ENCODE results near the gene GFOD2. TPM values are rescaled to one million over a fixed set of nuclear protein-coding genes. Genes with fewer than 3 reads are reported as not detected.

The GFOD2 gene
- total RNA-seq, 1 donor from 2014 or later = 32.4 TPM

GRCh38 chr16:67665598-67665997 is 53.5 kb downstream of the GFOD2 start:
- H3K36me3 Mint-ChIP-seq (ENCODE audit: low read depth, unreplicated experiment) = peaks cover 6% of the 10 kb centered on the region
- TF ChIP-seq, protein P1, sequence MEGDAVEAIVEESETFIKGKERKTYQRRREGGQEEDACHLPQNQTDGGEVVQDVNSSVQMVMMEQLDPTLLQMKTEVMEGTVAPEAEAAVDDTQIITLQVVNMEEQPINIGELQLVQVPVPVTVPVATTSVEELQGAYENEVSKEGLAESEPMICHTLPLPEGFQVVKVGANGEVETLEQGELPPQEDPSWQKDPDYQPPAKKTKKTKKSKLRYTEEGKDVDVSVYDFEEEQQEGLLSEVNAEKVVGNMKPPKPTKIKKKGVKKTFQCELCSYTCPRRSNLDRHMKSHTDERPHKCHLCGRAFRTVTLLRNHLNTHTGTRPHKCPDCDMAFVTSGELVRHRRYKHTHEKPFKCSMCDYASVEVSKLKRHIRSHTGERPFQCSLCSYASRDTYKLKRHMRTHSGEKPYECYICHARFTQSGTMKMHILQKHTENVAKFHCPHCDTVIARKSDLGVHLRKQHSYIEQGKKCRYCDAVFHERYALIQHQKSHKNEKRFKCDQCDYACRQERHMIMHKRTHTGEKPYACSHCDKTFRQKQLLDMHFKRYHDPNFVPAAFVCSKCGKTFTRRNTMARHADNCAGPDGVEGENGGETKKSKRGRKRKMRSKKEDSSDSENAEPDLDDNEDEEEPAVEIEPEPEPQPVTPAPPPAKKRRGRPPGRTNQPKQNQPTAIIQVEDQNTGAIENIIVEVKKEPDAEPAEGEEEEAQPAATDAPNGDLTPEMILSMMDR (IDR thresholded peaks at IDR 0.05; ENCODE audit: insufficient read depth, low read depth, low read length) = no peak
- no peak for TF ChIP-seq EZH2 (IDR thresholded peaks at IDR 0.05; ENCODE audit: insufficient read depth, low read length)
- no peak for DNase-seq (ENCODE audit: low read depth)
- Histone ChIP-seq H4K20me1 (ENCODE audit: insufficient read depth, low read length) (peaks cover 7% of the 10 kb centered on the region), H3K9me3 (ENCODE audit: insufficient read depth, low read depth, low read length) (no peaks in the 10 kb centered on the region), H3K27me3 (ENCODE audit: insufficient read depth, low read length) (no peaks in the 10 kb centered on the region), H3K4me1 (ENCODE audit: insufficient read depth, low read length) (peaks cover 22% of the 10 kb centered on the region), H3K9ac (ENCODE audit: low read length) (peak overlapping the region; percentile 66), H3K4me3 (ENCODE audit: insufficient read depth, low read depth, low read length) (no peak overlapping the region), H3K27ac (ENCODE audit: low read depth, low read length) (no peak overlapping the region), H3K79me2 (ENCODE audit: insufficient read depth, low read length) (no peaks in the 10 kb centered on the region), H3K36me3 (ENCODE audit: insufficient read depth, low read length) (no peaks in the 10 kb centered on the region), H2AFZ (ENCODE audit: low read depth, low read length) (peak overlapping the region; percentile 84), H3K4me2 (ENCODE audit: low read length) (peak overlapping the region; percentile 85)
- H3K4me3 Mint-ChIP-seq (ENCODE audit: unreplicated experiment) = peak overlapping the region; percentile 76
- FAIRE-seq = no peak
- peaks cover 4% of the 10 kb centered on the region for H3K4me1 Mint-ChIP-seq (ENCODE audit: low read depth, unreplicated experiment)
- no peak overlapping the region for H3K27ac Mint-ChIP-seq (ENCODE audit: unreplicated experiment)
- peaks cover 6% of the 10 kb centered on the region for H3K27me3 Mint-ChIP-seq (ENCODE audit: low read depth, unreplicated experiment)
- H3K9me3 Mint-ChIP-seq (ENCODE audit: unreplicated experiment) = no peaks in the 10 kb centered on the region

DNA sequence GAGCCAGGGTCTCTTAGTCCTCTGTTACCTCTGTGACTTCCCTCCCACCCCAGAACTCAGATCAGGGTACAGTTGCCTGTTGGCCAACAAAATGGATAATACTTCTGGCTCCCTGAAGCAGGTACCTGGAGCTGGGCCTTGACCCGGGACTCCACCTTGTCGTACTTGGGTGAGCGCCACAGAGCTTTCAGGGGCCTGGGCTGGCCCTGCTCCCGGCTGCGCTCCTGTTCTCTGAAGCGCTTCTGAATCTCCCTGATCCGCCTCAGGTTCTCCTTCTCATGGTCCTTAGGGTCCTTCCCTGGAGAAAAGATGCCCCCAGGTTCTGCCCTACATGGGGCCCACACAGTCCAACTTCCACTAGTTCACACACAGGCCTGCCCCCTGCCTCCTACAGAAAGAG is 54.2 kb downstream of the GFOD2 start:
- no peak overlapping the region for H3K4me3 ChIP-seq (ENCODE audit: insufficient read depth, low read depth, low read length)
- no peak overlapping the region for H2AFZ ChIP-seq (ENCODE audit: low read depth, low read length)
- H3K9me3 Mint-ChIP-seq (ENCODE audit: unreplicated experiment) = no peaks in the 10 kb centered on the region
- H3K36me3 Mint-ChIP-seq (ENCODE audit: low read depth, unreplicated experiment) = peaks cover 6% of the 10 kb centered on the region
- peaks cover 22% of the 10 kb centered on the region for H3K4me1 ChIP-seq (ENCODE audit: insufficient read depth, low read length)
- peaks cover 6% of the 10 kb centered on the region for H3K27me3 Mint-ChIP-seq (ENCODE audit: low read depth, unreplicated experiment)
- H3K79me2 ChIP-seq (ENCODE audit: insufficient read depth, low read length) = peaks cover under 1% of the 10 kb centered on the region
- H4K20me1 ChIP-seq (ENCODE audit: insufficient read depth, low read length) = peaks cover 7% of the 10 kb centered on the region
- H3K27ac Mint-ChIP-seq (ENCODE audit: unreplicated experiment) = peak overlapping the region; percentile 26
- TF ChIP-seq EZH2 (IDR thresholded peaks at IDR 0.05; ENCODE audit: insufficient read depth, low read length) = no peak
- TF ChIP-seq, protein P1 (IDR thresholded peaks at IDR 0.05; ENCODE audit: insufficient read depth, low read depth, low read length) = no peak
- DNase-seq (ENCODE audit: low read depth) = no peak
- no peak overlapping the region for H3K4me2 ChIP-seq (ENCODE audit: low read length)
- H3K27me3 ChIP-seq (ENCODE audit: insufficient read depth, low read length) = no peaks in the 10 kb centered on the region
- peaks cover 4% of the 10 kb centered on the region for H3K4me1 Mint-ChIP-seq (ENCODE audit: low read depth, unreplicated experiment)
- no peak overlapping the region for H3K9ac ChIP-seq (ENCODE audit: low read length)
- no peak for FAIRE-seq
- no peaks in the 10 kb centered on the region for H3K9me3 ChIP-seq (ENCODE audit: insufficient read depth, low read depth, low read length)
- H3K27ac ChIP-seq (ENCODE audit: low read depth, low read length) = no peak overlapping the region
- H3K36me3 ChIP-seq (ENCODE audit: insufficient read depth, low read length) = no peaks in the 10 kb centered on the region
- H3K4me3 Mint-ChIP-seq (ENCODE audit: unreplicated experiment) = no peak overlapping the region

GRCh38 chr16:67664258-67664657 is 54.9 kb downstream of the GFOD2 start:
- H3K4me1 Mint-ChIP-seq (ENCODE audit: low read depth, unreplicated experiment) = peaks cover 4% of the 10 kb centered on the region
- TF ChIP-seq, protein P1 (IDR thresholded peaks at IDR 0.05; ENCODE audit: insufficient read depth, low read depth, low read length) = no peak
- no peak for TF ChIP-seq EZH2 (IDR thresholded peaks at IDR 0.05; ENCODE audit: insufficient read depth, low read length)
- peaks cover 6% of the 10 kb centered on the region for H3K27me3 Mint-ChIP-seq (ENCODE audit: low read depth, unreplicated experiment)
- Histone ChIP-seq H3K27me3 (ENCODE audit: insufficient read depth, low read length) (no peaks in the 10 kb centered on the region), H3K27ac (ENCODE audit: low read depth, low read length) (no peak overlapping the region), H3K4me1 (ENCODE audit: insufficient read depth, low read length) (peaks cover 27% of the 10 kb centered on the region), H3K4me2 (ENCODE audit: low read length) (no peak overlapping the region), H3K9me3 (ENCODE audit: insufficient read depth, low read depth, low read length) (no peaks in the 10 kb centered on the region), H3K4me3 (ENCODE audit: insufficient read depth, low read depth, low read length) (no peak overlapping the region), H3K36me3 (ENCODE audit: insufficient read depth, low read length) (no peaks in the 10 kb centered on the region), H4K20me1 (ENCODE audit: insufficient read depth, low read length) (peaks cover 12% of the 10 kb centered on the region), H3K79me2 (ENCODE audit: insufficient read depth, low read length) (peaks cover 6% of the 10 kb centered on the region), H2AFZ (ENCODE audit: low read depth, low read length) (no peak overlapping the region), H3K9ac (ENCODE audit: low read length) (no peak overlapping the region)
- no peak for DNase-seq (ENCODE audit: low read depth)
- H3K9me3 Mint-ChIP-seq (ENCODE audit: unreplicated experiment) = no peaks in the 10 kb centered on the region
- peak overlapping the region; percentile 67 for H3K4me3 Mint-ChIP-seq (ENCODE audit: unreplicated experiment)
- peaks cover 6% of the 10 kb centered on the region for H3K36me3 Mint-ChIP-seq (ENCODE audit: low read depth, unreplicated experiment)
- FAIRE-seq = no peak
- no peak overlapping the region for H3K27ac Mint-ChIP-seq (ENCODE audit: unreplicated experiment)

All from astrocyte (in vitro differentiated cells and primary cell).